Activated T-helper 1 cell treated with anti-CD3 and anti-CD28 coated beads, Interleukin-12 subunit alpha, Interleukin-12 subunit beta, Interleukin-2, Interleukin-4 antibody, amounts not matched to agents 30 ng/mL and 10 ng/mL and 1 ng/mL, durations not matched to agents 14 hours and 24 hours and 36 hours (primary cell): ENCODE data around the gene C1QTNF8. TPM values are rescaled to one million over a fixed set of nuclear protein-coding genes. Genes with fewer than 3 reads are reported as not detected.

ENCODE experiments used
- DNase-seq: peaks from one replicate; pipeline ENCODE4 v3.0.0; 2021; ENCODE audit warnings: low spot score
- H3K27ac Mint-ChIP-seq: one replicate; pipeline ENCODE4 v1.8.0; 2021; ENCODE audit warnings: mild to moderate bottlenecking, mixed read lengths
- H3K27me3 Mint-ChIP-seq: one replicate; pipeline ENCODE4 v1.8.0; 2022; ENCODE audit warnings: mild to moderate bottlenecking, moderate library complexity, mixed read lengths; ENCODE audit not compliant: insufficient read depth
- H3K36me3 Mint-ChIP-seq: one replicate; pipeline ENCODE4 v1.8.0; 2021; ENCODE audit warnings: low read depth, mixed read lengths
- H3K4me1 Mint-ChIP-seq: one replicate; pipeline ENCODE4 v1.8.0; 2021; ENCODE audit warnings: low read depth, mixed read lengths
- H3K4me3 Mint-ChIP-seq: one replicate; pipeline ENCODE4 v1.8.0; 2021; ENCODE audit warnings: mild to moderate bottlenecking, moderate library complexity, mixed read lengths
- H3K9me3 Mint-ChIP-seq: one replicate; pipeline ENCODE4 v1.8.0; 2021; ENCODE audit warnings: mixed read lengths
- intact Hi-C: fragments of 100-400 bp; cut with micrococcal nuclease; formaldehyde crosslinking; loops from one replicate; pipeline ENCODE4 v1.15.1; 2024
- total RNA-seq: library from RNA; stranded (reverse); gene quantifications from 2 replicates; pipeline ENCODE4 v1.2.3, GENCODE V29; 2022

Gene C1QTNF8
- total RNA-seq, 1 donor from 2014 or later = not detected

GRCh38 chr16:1060416-1061340 is 35.4 kb downstream of the C1QTNF8 start:
- Mint-ChIP-seq H3K27ac (no peak overlapping the region), H3K4me3 (no peak overlapping the region), H3K9me3 (peaks cover 6% of the 10 kb centered on the region), H3K4me1 (no peaks in the 10 kb centered on the region), H3K27me3 (peaks cover 5% of the 10 kb centered on the region), H3K36me3 (peaks cover 2% of the 10 kb centered on the region)
- DNase-seq = no peak
- intact Hi-C loops = no loop called here

DNA sequence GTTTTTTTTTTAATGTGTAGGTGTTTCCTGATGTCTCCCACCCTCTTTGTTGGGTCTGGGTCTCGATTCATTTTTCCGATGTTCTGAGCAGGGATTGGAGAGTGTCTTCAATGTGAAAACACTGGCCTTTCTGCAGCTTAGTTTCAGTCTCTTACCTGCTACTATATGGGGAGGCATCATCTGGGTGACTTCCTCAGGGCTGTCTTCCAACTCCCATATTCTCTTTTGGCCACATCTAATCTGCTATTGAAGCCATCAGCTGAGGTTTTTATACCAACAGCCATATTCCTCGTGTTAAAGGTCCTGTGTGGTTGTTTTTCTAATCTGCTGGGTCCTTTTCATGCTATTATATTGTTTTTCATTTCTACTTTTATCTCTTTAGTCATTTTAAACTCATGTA is 36.7 kb downstream of the C1QTNF8 start:
- DNase-seq = no peak
- Mint-ChIP-seq H3K27me3 (no peaks in the 10 kb centered on the region), H3K4me3 (no peak overlapping the region), H3K36me3 (peaks cover 2% of the 10 kb centered on the region), H3K9me3 (peaks cover 6% of the 10 kb centered on the region), H3K4me1 (no peaks in the 10 kb centered on the region), H3K27ac (no peak overlapping the region)
- intact Hi-C loops = loop anchor here (5.0 kb wide), 1 partner anchor 247 kb away; no protein-coding TSS in a partner anchor

DNA sequence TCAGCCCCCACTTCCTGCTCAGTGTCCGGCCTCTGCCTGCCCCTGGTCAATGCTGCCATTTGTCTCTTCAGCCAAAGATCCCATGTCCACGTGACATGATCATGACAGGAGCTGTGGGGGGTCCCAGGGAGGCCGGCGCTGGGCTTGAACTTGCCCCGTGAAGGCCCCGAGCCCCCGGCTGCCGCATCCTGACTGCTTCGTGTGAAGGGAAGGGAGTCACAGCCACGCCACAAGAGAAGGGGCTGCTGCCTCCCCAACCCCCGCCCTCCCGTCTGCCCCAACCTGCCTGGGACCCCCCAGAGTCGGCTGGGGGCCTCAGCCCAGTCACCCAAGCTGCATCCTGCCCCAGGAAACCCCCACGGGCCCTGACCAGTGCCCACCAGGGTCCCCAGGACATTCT is 37.8 kb downstream of the C1QTNF8 start:
- Mint-ChIP-seq H3K27me3 (no peaks in the 10 kb centered on the region), H3K9me3 (peaks cover 6% of the 10 kb centered on the region)
- intact Hi-C loops = loop anchor here (5.0 kb wide), 1 partner anchor 246 kb away; no protein-coding TSS in a partner anchor

GRCh38 chr16:1057252-1057932 is 38.7 kb downstream of the C1QTNF8 start:
- H3K9me3 Mint-ChIP-seq = peaks cover 6% of the 10 kb centered on the region
- H3K4me3 Mint-ChIP-seq = no peak overlapping the region
- DNase-seq = peak; percentile 23
- intact Hi-C loops = loop anchor here (5.0 kb wide), 1 partner anchor 245 kb away; no protein-coding TSS in a partner anchor
- no peaks in the 10 kb centered on the region for H3K27me3 Mint-ChIP-seq
- peaks cover 2% of the 10 kb centered on the region for H3K36me3 Mint-ChIP-seq
- H3K4me1 Mint-ChIP-seq = no peaks in the 10 kb centered on the region
- no peak overlapping the region for H3K27ac Mint-ChIP-seq

More for the DNA sequence above, 37.8 kb downstream of the C1QTNF8 start:
- Mint-ChIP-seq H3K27ac (no peak overlapping the region), H3K4me3 (no peak overlapping the region), H3K4me1 (no peaks in the 10 kb centered on the region), H3K36me3 (peaks cover 2% of the 10 kb centered on the region)
- no peak for DNase-seq

DNA sequence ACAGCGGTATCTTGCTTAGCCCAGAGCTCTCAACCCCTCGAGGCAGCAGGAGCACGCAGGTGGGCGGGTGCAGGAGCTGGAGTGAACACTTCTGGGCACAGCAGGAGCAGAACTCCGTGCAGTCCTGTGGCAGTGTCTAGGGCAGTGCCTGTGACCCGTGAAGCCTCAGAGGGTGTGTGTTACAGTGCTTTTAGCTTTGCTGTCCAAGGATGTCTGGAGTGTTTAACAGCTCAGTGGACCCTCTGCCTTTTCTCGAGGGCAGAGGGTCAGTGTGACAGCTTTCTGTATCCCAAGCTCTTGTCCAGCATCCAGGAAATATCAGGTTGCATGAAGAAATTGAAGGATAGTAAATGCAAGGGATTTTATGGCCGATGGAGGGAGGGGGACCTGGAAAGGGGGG is 39.8 kb downstream of the C1QTNF8 start:
- Mint-ChIP-seq H3K27me3 (no peaks in the 10 kb centered on the region), H3K9me3 (peaks cover 6% of the 10 kb centered on the region), H3K4me3 (no peak overlapping the region), H3K4me1 (no peaks in the 10 kb centered on the region), H3K36me3 (peaks cover 2% of the 10 kb centered on the region), H3K27ac (no peak overlapping the region)
- DNase-seq = no peak
- intact Hi-C loops = loop anchor here (5.0 kb wide), 1 partner anchor 244 kb away; no protein-coding TSS in a partner anchor

DNA sequence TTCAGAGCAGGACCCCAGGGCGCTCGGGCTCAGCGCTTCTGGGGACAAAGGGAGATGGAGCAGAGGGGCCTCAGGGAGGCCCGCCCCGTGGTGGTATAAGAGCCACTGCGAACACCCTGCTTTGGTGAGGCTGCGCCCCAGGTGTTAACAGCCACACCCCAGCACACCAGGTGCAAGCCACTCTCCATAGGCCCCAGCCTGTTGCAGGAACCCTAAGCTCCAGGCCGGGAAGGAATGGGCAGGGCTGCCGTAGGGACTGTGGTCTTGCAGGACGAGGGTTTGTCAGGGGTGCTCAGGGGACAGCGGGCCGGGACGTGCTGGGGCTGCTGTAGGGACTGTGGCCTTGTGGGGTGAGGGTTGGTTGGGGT is 40.5 kb downstream of the C1QTNF8 start:
- peaks cover 2% of the 10 kb centered on the region for H3K36me3 Mint-ChIP-seq
- H3K27ac Mint-ChIP-seq = no peak overlapping the region
- H3K4me1 Mint-ChIP-seq = no peaks in the 10 kb centered on the region
- H3K9me3 Mint-ChIP-seq = peaks cover 6% of the 10 kb centered on the region
- intact Hi-C loops = loop anchor here (5.0 kb wide), 1 partner anchor 243 kb away; no protein-coding TSS in a partner anchor
- H3K4me3 Mint-ChIP-seq = no peak overlapping the region
- DNase-seq = no peak
- no peaks in the 10 kb centered on the region for H3K27me3 Mint-ChIP-seq

DNA sequence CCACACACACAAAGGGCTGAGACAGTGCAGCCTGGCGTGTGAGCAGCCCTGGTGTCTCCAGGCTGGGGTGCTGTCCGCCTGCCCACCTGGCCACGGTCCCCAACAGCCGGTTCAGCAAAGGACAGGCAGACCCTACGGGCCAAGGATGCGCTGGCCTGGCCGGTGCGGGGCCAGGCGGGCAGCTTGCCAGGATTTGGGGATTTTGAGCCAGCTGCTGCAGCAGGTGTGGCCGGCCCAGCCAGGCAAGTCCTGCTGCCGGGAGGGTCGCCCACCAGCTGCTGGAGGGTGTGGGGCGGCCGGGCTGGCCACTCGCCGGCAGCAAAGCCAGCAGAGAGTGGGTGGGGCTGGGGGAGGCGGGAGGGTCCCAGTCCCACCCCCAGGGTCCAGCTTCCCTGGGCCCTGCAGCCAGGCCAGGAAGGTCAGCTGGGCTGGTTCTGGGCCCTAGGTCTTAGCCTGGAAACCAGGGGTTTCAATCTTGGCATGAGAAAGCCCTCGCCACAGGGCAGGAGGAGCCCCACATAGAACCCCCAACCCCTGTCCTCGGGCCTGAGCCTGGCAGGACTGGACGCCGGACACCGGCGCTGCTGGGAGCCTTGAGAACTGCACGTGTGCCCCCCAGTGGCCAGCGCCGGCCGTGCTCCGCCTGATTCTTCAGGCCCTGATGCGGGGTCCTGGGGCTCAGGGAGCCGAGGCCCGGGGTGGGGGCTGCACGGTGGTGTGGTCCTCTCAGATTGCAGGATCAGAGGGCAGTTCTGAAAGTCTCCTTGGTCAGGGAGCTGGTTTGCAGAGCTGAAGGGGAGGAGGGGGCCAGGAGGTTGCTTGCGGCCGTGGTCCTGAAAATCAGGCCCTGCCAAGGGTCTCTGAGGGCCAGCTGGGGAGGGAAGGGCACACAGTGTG is 41.1 kb downstream of the C1QTNF8 start:
- no peaks in the 10 kb centered on the region for H3K4me1 Mint-ChIP-seq
- H3K4me3 Mint-ChIP-seq = no peak overlapping the region
- intact Hi-C loops = loop anchor here (5.0 kb wide), 1 partner anchor 243 kb away; no protein-coding TSS in a partner anchor
- peaks cover 2% of the 10 kb centered on the region for H3K36me3 Mint-ChIP-seq
- peaks cover 6% of the 10 kb centered on the region for H3K9me3 Mint-ChIP-seq
- no peaks in the 10 kb centered on the region for H3K27me3 Mint-ChIP-seq
- DNase-seq = no peak
- no peak overlapping the region for H3K27ac Mint-ChIP-seq

GRCh38 chr16:1053700-1054368 is 42.2 kb downstream of the C1QTNF8 start:
- Mint-ChIP-seq H3K27ac (no peak overlapping the region), H3K9me3 (no peaks in the 10 kb centered on the region), H3K4me1 (no peaks in the 10 kb centered on the region), H3K4me3 (no peak overlapping the region), H3K36me3 (no peaks in the 10 kb centered on the region), H3K27me3 (no peaks in the 10 kb centered on the region)
- intact Hi-C loops = no loop called here
- no peak for DNase-seq

- no peak overlapping the region for H3K27ac Mint-ChIP-seq
- intact Hi-C loops = no loop called here
- H3K4me3 Mint-ChIP-seq = no peak overlapping the region
- H3K4me1 Mint-ChIP-seq = no peaks in the 10 kb centered on the region
- no peaks in the 10 kb centered on the region for H3K27me3 Mint-ChIP-seq
- H3K9me3 Mint-ChIP-seq = no peaks in the 10 kb centered on the region
- no peaks in the 10 kb centered on the region for H3K36me3 Mint-ChIP-seq
- no peak for DNase-seq
Observed at GRCh38 chr16:1053121-1053521, 42.9 kb downstream of the C1QTNF8 start.

DNA sequence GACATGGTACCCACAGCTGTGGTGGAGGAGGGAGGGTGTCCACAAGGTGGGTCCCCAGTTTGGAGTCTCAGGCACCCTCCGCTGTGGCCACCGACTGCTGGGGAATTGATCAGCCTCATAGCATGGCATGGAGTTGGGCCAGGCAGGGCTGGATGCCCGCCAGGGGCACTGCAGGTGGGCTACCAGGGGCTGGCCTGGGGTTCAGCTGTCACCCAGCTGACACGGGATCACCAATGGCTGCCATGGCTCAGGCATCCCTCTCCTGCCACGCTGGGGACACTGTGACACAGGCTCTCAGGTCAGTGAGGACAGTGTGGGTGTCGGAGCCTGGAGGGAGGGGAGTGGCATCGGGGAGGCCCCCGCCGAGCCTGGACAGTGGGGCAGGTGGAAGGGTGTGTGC is 43.3 kb downstream of the C1QTNF8 start:
- Mint-ChIP-seq H3K36me3 (no peaks in the 10 kb centered on the region), H3K27ac (no peak overlapping the region), H3K4me3 (no peak overlapping the region), H3K9me3 (no peaks in the 10 kb centered on the region), H3K4me1 (no peaks in the 10 kb centered on the region), H3K27me3 (no peaks in the 10 kb centered on the region)
- intact Hi-C loops = no loop called here
- DNase-seq = no peak

- H3K4me3 Mint-ChIP-seq = no peak overlapping the region
- no peaks in the 10 kb centered on the region for H3K27me3 Mint-ChIP-seq
- no peak for DNase-seq
- H3K27ac Mint-ChIP-seq = no peak overlapping the region
- no peaks in the 10 kb centered on the region for H3K36me3 Mint-ChIP-seq
- intact Hi-C loops = no loop called here
- no peaks in the 10 kb centered on the region for H3K4me1 Mint-ChIP-seq
- H3K9me3 Mint-ChIP-seq = no peaks in the 10 kb centered on the region
Observed at GRCh38 chr16:1051446-1051845, 44.6 kb downstream of the C1QTNF8 start.

GRCh38 chr16:1050921-1051320 is 45.1 kb downstream of the C1QTNF8 start:
- Mint-ChIP-seq H3K27me3 (no peaks in the 10 kb centered on the region), H3K36me3 (no peaks in the 10 kb centered on the region), H3K9me3 (no peaks in the 10 kb centered on the region), H3K4me3 (no peak overlapping the region), H3K4me1 (no peaks in the 10 kb centered on the region), H3K27ac (no peak overlapping the region)
- no peak for DNase-seq
- intact Hi-C loops = no loop called here
